CD8-positive, alpha-beta memory T cell (primary cell): Measurements from ENCODE around the gene ACTL10. TPM values are rescaled to one million over a fixed set of nuclear protein-coding genes. Genes with fewer than 3 reads are reported as not detected.

Experiments used
- CTCF ChIA-PET: fragments of 350-600 bp; sonication (Branson Sonifier 250); formaldehyde crosslinking; loops from one replicate; lab custom pipeline; 2021; ENCODE audit warnings: antibody characterized with exemption; lab: Charles Lee
- POLR2A ChIA-PET: fragments of 350-600 bp; sonication (Branson Sonifier 250); formaldehyde crosslinking; loops from one replicate; lab custom pipeline; 2021; ENCODE audit warnings: antibody characterized with exemption; lab: Charles Lee
- DNase-seq, 5 donors: peaks; one replicate each; pipeline versions ENCODE4 v3.0.0 to v3.0.0-alpha.2; 2020 to 2022; ENCODE audit warnings: mixed read lengths in 1 of 5
- H3K27ac ChIP-seq: one replicate; pipeline ENCODE4 v1.7.0; 2013; ENCODE audit warnings: low read depth, mild to moderate bottlenecking, low read length, moderate library complexity
- H3K27me3 ChIP-seq: 2 replicates; pipeline ENCODE4 v1.7.0; 2013; ENCODE audit warnings: low read length, mild to moderate bottlenecking; ENCODE audit not compliant: insufficient read depth, poor library complexity, severe bottlenecking
- H3K36me3 ChIP-seq: 2 replicates; pipeline ENCODE4 v1.7.0; 2013; ENCODE audit warnings: mild to moderate bottlenecking, low read length, moderate library complexity; ENCODE audit not compliant: insufficient read depth
- H3K4me1 ChIP-seq: 2 replicates; pipeline ENCODE4 v1.7.0; 2013; ENCODE audit warnings: mild to moderate bottlenecking, low read length, moderate library complexity; ENCODE audit not compliant: insufficient read depth
- H3K4me3 ChIP-seq: 2 replicates; pipeline ENCODE4 v1.7.0; 2013; ENCODE audit warnings: mild to moderate bottlenecking, low read length
- H3K9me3 ChIP-seq: 2 replicates; pipeline ENCODE4 v1.7.0; 2013; ENCODE audit warnings: mild to moderate bottlenecking, low read length
- H3K27ac Mint-ChIP-seq, 8 donors: one replicate each; pipeline ENCODE4 v1.8.0; 2020 to 2021; ENCODE audit warnings: mixed read lengths in 8 of 8, mild to moderate bottlenecking in 6 of 8, inconsistent platforms in 3 of 8, moderate library complexity in 3 of 8
- H3K27me3 Mint-ChIP-seq, 2 donors: one replicate each; pipeline ENCODE4 v1.8.0; 2020 to 2021; ENCODE audit warnings: mixed read lengths in 2 of 2, mild to moderate bottlenecking in 1 of 2, moderate library complexity in 1 of 2
- H3K36me3 Mint-ChIP-seq, 3 donors: one replicate each; pipeline ENCODE4 v1.8.0; 2020 to 2021; ENCODE audit warnings: mixed read lengths in 3 of 3, inconsistent platforms in 1 of 3, mild to moderate bottlenecking in 1 of 3
- H3K4me1 Mint-ChIP-seq, 3 donors: one replicate each; pipeline ENCODE4 v1.8.0; 2020 to 2021; ENCODE audit warnings: mixed read lengths in 3 of 3, inconsistent platforms in 1 of 3, mild to moderate bottlenecking in 1 of 3
- H3K4me3 Mint-ChIP-seq, 7 donors: one replicate each; pipeline ENCODE4 v1.8.0; 2020 to 2021; ENCODE audit warnings: mixed read lengths in 7 of 7, mild to moderate bottlenecking in 6 of 7, moderate library complexity in 4 of 7, inconsistent platforms in 2 of 7
- H3K9me3 Mint-ChIP-seq, 5 donors: one replicate each; pipeline ENCODE4 v1.8.0; 2020 to 2022; ENCODE audit warnings: mixed read lengths in 5 of 5, mild to moderate bottlenecking in 3 of 5, moderate library complexity in 2 of 5, inconsistent platforms in 1 of 5
- polyA plus RNA-seq: library from polyadenylated mRNA; unstranded; fragments of 300-500 nt; fragmentation: Illumina TruSeq; gene quantifications from one replicate; pipeline ENCODE4 v1.2.3, GENCODE V29; 2021
- total RNA-seq, 2 experiments: library from RNA; stranded (reverse); gene quantifications; one replicate each; pipeline ENCODE4 v1.2.3, GENCODE V29; 2021

Gene ACTL10
- total and polyA plus RNA-seq, 3 experiments from 2014 or later = 3.8 to 6.6 (median 4.6) TPM

DNA sequence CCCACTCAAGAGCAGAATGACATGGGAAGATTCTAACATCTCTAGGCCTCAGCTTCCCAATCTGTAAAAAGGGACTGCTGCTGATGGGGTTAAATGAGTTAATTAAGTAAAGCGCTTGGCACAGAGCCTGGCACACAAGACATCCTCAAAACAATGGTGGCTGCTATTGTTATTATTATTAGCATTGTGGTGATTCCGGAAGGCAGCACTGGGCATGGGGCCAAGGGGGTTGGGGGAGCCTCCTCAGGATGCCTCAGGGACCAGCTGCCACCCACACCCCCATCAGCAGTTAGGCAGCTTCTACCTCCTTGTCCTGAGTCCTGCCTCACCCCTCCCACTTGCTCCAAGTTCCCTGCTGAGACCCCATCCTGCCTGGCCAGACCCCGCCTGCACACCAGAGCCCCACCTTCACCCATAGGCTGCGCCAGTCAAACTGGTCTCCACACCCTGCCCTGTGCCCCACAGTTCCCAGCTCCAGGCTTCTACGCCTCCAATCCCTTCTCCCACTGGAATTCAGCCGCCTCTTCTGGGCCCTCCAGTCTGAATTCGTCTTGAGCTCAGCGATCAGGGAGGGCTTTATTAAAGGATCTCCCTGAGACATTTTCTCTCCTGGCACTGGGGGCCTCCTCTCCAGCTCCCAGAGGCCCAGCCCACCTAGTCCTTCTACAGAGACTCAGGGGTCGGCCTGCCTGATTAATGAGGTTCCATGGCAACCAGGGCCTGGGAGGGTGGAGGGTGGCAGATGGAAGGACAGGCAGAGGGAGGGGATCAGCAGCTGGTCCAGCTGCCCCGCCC, 18.0 kb downstream of the ACTL10 start:
- Mint-ChIP-seq H3K4me1 (peaks cover 35 to 55% (median 52%) of the 10 kb centered on the region in 3 donors), H3K4me3 (peak overlapping the region; percentile 61 to 89 (median 73)), H3K9me3 (no peaks in the 10 kb centered on the region), H3K27ac (peak overlapping the region in 7 of 8 donors; percentile 17 to 88 (median 68)), H3K27me3 (no peaks in the 10 kb centered on the region), H3K36me3 (no peaks in the 10 kb centered on the region)
- Histone ChIP-seq H3K36me3 (no peaks in the 10 kb centered on the region), H3K27ac (peak overlapping the region; percentile 43), H3K9me3 (no peaks in the 10 kb centered on the region), H3K4me1 (peaks cover 34% of the 10 kb centered on the region), H3K4me3 (peak overlapping the region; percentile 37), H3K27me3 (no peaks in the 10 kb centered on the region)
- ChIA-PET POLR2A (interaction anchor here (1.1 to 1.6 kb wide), 3 partner anchors 17 to 35 kb away, joined by 4 to 5 read pairs (median 5); partner anchors contain the start of gene PXMP4), CTCF (interaction anchor here (0.6 to 9.3 kb wide), 3 partner anchors 9 to 21 kb away, joined by 3 to 103 read pairs (median 10); partner anchors contain the start of gene ACTL10)
- no peak for DNase-seq

DNA sequence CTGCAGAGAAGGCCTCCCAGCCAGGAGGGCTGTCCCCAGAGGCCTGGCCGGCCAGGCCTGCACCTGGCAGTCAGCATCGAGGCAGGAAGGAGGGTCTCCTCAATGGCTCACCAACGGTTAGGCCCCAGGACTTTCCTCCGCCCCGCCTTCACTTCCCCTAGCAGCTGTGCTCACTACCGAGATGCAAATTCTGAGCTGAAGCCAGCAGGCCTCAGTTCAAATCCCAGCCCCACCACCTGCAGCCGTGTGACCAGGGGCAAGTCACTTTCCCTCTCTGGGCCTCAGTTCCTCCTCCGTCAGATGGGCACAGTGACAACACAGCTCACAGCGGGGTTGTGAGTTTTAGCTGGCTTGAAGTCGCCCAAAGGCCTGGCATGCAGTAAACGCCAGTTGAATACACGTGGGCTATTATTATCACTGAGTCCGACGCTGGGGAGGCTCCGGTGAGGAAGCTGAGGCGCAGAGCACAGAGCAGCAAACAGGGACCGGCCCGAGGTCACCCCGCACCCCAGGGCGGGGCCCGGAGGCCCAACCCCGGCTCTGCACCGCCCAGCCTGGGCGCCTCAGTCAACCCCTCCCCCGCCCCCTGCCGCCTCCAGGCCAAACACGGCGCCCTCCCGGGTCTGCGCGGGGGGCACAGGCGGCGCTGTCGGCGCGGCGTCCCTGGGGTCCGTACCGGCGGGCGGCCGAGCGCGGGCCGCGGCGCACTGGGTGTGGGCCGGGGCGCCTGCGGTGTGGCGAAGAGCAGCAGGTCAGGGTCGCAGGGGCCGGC, 18.8 kb downstream of the ACTL10 start:
- H3K27ac ChIP-seq = peak overlapping the region; percentile 43
- Mint-ChIP-seq H3K9me3 (no peaks in the 10 kb centered on the region), H3K36me3 (no peaks in the 10 kb centered on the region)

GRCh38 chr20:33686100-33686983, 19.6 kb downstream of the ACTL10 start, which contains the start of gene E2F1:
Gene E2F1 (minus strand): TSS chr20:33686385. CDS start chr20:33686264, 121 bp downstream.
- H3K4me1 Mint-ChIP-seq = peaks cover 36 to 48% (median 46%) of the 10 kb centered on the region in 3 donors
- no peaks in the 10 kb centered on the region for H3K27me3 Mint-ChIP-seq
- peak; percentile 91 to 95 (median 93) for DNase-seq
- Histone ChIP-seq H3K9me3 (no peaks in the 10 kb centered on the region), H3K4me3 (peak within 1 kb of the TSS; percentile 58), H3K27ac (peak within 1 kb of the TSS; percentile 43), H3K27me3 (no peaks in the 10 kb centered on the region), H3K4me1 (peaks cover 37% of the 10 kb centered on the region), H3K36me3 (no peaks in the 10 kb centered on the region)
- peak within 1 kb of the TSS; percentile 77 to 92 (median 84) for H3K4me3 Mint-ChIP-seq
- CTCF ChIA-PET = interaction anchor here (0.8 to 9.3 kb wide), 4 partner anchors 17 to 34 kb away, joined by 3 to 103 read pairs (median 14); partner anchors contain the start of genes ACTL10 and PXMP4
- no peaks in the 10 kb centered on the region for H3K9me3 Mint-ChIP-seq
- no peaks in the 10 kb centered on the region for H3K36me3 Mint-ChIP-seq
- H3K27ac Mint-ChIP-seq = peak within 1 kb of the TSS; percentile 40 to 98 (median 90)
- POLR2A ChIA-PET = interaction anchor here (1.6 kb wide), 1 partner anchor 18 kb away, joined by 5 read pairs; no protein-coding TSS in a partner anchor

More for the DNA sequence above, 18.8 kb downstream of the ACTL10 start:
- DNase-seq = peak in 3 of 5 donors; percentile 24 to 65 (median 44)
- peak overlapping the region; percentile 61 to 89 (median 73) for H3K4me3 Mint-ChIP-seq
- H3K27me3 Mint-ChIP-seq = no peaks in the 10 kb centered on the region
- ChIA-PET POLR2A (interaction anchor here (1.1 to 1.6 kb wide), 3 partner anchors 18 to 34 kb away, joined by 4 to 5 read pairs (median 5); partner anchors contain the start of gene PXMP4), CTCF (interaction anchor here (1.7 to 9.3 kb wide), 2 partner anchors 10 to 16 kb away, joined by 10 to 103 read pairs; partner anchors contain the start of gene ACTL10)
- peaks cover 37 to 54% (median 53%) of the 10 kb centered on the region in 3 donors for H3K4me1 Mint-ChIP-seq
- no peaks in the 10 kb centered on the region for H3K36me3 ChIP-seq
- peak overlapping the region; percentile 37 for H3K4me3 ChIP-seq
- peaks cover 33% of the 10 kb centered on the region for H3K4me1 ChIP-seq
- H3K27me3 ChIP-seq = no peaks in the 10 kb centered on the region
- no peaks in the 10 kb centered on the region for H3K9me3 ChIP-seq
- H3K27ac Mint-ChIP-seq = peak overlapping the region in 7 of 8 donors; percentile 29 to 82 (median 69)

- Mint-ChIP-seq H3K27ac (peak overlapping the region; percentile 40 to 98 (median 90)), H3K4me3 (peak overlapping the region; percentile 72 to 92 (median 84)), H3K9me3 (no peaks in the 10 kb centered on the region), H3K36me3 (no peaks in the 10 kb centered on the region), H3K27me3 (no peaks in the 10 kb centered on the region), H3K4me1 (peaks cover 34 to 42% (median 40%) of the 10 kb centered on the region in 3 donors)
- Histone ChIP-seq H3K36me3 (no peaks in the 10 kb centered on the region), H3K4me3 (peak overlapping the region; percentile 58), H3K27ac (peak overlapping the region; percentile 18), H3K9me3 (no peaks in the 10 kb centered on the region), H3K4me1 (peaks cover 37% of the 10 kb centered on the region), H3K27me3 (no peaks in the 10 kb centered on the region)
- DNase-seq = no peak
- ChIA-PET CTCF (interaction anchor here (0.8 to 4.5 kb wide), 4 partner anchors 19 to 45 kb away, joined by 3 to 26 read pairs (median 3); partner anchors contain the start of genes ACTL10, PXMP4 and ZNF341), POLR2A (interaction anchor here (0.5 kb wide), 1 partner anchor 34 kb away, joined by 5 read pairs; no protein-coding TSS in a partner anchor)
Observed at GRCh38 chr20:33686984-33687366, 20.2 kb downstream of the ACTL10 start.

DNA sequence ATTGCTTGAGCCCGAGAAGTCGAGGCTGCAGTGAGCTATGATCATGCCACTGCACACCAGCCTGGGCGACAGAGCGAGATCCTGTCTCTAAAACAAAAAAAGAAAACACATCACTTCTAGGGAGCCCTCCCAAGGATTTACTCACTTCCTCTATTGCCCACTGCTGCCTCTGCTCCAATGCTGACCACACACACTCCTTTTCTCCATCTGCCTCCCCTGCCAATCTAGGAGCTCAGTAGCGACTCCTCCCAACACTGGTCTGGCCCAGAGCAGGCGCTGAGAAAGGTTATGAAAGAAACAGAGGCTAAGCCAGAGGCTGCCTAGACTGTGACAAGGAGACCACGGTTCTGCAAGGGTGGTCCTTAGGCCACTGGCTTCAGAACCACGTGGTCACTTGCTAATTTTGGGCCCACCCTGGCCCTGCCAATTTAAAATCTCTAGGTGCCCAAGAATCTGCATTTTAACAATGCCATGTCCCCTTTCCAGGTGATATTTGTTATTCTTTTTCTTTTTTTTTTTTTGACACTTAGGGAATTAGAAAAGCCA, 20.7 kb downstream of the ACTL10 start:
- ChIA-PET POLR2A (interaction anchor here (0.5 kb wide), 1 partner anchor 34 kb away, joined by 5 read pairs; no protein-coding TSS in a partner anchor), CTCF (interaction anchor here (0.8 to 4.5 kb wide), 4 partner anchors 20 to 45 kb away, joined by 3 to 26 read pairs (median 3); partner anchors contain the start of genes ACTL10, PXMP4 and ZNF341)
- Mint-ChIP-seq H3K36me3 (no peaks in the 10 kb centered on the region), H3K9me3 (no peaks in the 10 kb centered on the region), H3K4me1 (peaks cover 33 to 41% (median 37%) of the 10 kb centered on the region in 3 donors), H3K4me3 (peak overlapping the region in 2 of 7 donors; percentile 54 to 59), H3K27me3 (no peaks in the 10 kb centered on the region), H3K27ac (peak overlapping the region in 7 of 8 donors; percentile 18 to 94 (median 65))
- H3K9me3 ChIP-seq = no peaks in the 10 kb centered on the region
- no peaks in the 10 kb centered on the region for H3K27me3 ChIP-seq
- peaks cover 37% of the 10 kb centered on the region for H3K4me1 ChIP-seq
- no peak overlapping the region for H3K4me3 ChIP-seq
- DNase-seq = no peak
- H3K27ac ChIP-seq = no peak overlapping the region
- no peaks in the 10 kb centered on the region for H3K36me3 ChIP-seq

DNA sequence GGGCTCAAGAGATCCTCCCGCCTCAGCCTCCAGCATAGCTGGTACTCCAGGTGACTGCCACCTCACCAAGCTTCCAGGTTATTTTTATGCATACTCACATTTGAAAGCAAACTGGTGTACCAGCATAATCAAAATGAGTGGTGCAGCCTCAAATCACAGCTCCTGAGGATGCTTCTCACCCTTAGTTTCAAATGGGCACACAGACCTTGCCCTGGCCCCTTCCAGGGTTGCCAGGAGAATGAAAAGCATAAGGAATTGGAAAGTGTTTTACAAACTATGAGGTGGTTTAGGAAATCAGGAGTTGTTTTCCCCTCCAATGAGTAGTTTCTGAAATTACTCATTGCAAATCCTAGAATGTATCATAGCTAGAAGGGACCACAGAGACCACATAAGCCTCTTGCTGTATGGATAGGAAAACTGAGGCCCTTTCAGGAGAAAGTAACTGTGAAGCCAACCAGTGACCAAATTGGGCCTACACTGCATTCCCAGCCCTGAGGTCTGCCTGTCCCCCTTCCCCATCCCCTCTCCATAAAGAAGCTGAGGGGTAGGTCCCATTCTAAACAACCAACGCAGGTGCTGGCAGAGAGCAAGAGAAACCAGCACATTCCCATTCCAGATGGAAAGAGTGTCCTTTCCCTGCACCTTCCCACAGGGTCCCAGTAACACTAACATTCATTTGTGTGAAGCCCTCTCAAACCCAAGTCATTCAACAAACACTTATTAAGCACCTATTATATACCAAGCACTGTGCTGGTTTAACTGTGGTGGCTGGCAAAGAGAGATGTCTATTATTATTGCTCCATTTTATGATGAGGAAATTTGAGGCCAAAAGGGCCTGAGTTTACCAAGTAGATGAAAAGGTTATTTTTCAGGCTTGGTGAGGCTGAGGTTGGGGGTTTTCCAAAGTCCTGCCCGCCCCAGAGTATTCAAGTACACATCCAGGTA, 21.5 kb downstream of the ACTL10 start:
- peak overlapping the region; percentile 22 for H3K27ac ChIP-seq
- H3K4me1 Mint-ChIP-seq = peaks cover 33 to 41% (median 37%) of the 10 kb centered on the region in 3 donors

More for the DNA sequence above, 21.5 kb downstream of the ACTL10 start:
- H3K4me1 ChIP-seq = peaks cover 37% of the 10 kb centered on the region
- peak overlapping the region in 2 of 7 donors; percentile 34 to 73 for H3K4me3 Mint-ChIP-seq
- H3K36me3 Mint-ChIP-seq = no peaks in the 10 kb centered on the region
- CTCF ChIA-PET = interaction anchor here (1.1 to 4.5 kb wide), 2 partner anchors 21 to 44 kb away, joined by 3 to 26 read pairs; partner anchors contain the start of genes ACTL10 and ZNF341
- H3K4me3 ChIP-seq = no peak overlapping the region
- no peaks in the 10 kb centered on the region for H3K36me3 ChIP-seq
- peak overlapping the region; percentile 23 to 90 (median 72) for H3K27ac Mint-ChIP-seq
- no peaks in the 10 kb centered on the region for H3K9me3 ChIP-seq
- DNase-seq = no peak
- H3K27me3 ChIP-seq = no peaks in the 10 kb centered on the region
- H3K9me3 Mint-ChIP-seq = no peaks in the 10 kb centered on the region
- H3K27me3 Mint-ChIP-seq = no peaks in the 10 kb centered on the region
- POLR2A ChIA-PET = interaction anchor here (0.5 kb wide), 1 partner anchor 955 kb away, joined by 3 read pairs; no protein-coding TSS in a partner anchor
